AG04450 (cell line): Measurements from ENCODE around the gene CDH4. TPM values are rescaled to one million over a fixed set of nuclear protein-coding genes. Genes with fewer than 3 reads are reported as not detected.

Source experiments
- CTCF ChIA-PET: fragments of 300-600, 350-600 bp; formaldehyde crosslinking; extraction: SDS; loops from one replicate; lab custom pipeline; 2022; ENCODE audit warnings: antibody characterized with exemption, inconsistent platforms; lab: Charles Lee
- POLR2A ChIA-PET: fragments of 350-600 bp; formaldehyde crosslinking; extraction: SDS; loops from one replicate; lab custom pipeline; 2021; ENCODE audit warnings: antibody characterized with exemption, inconsistent platforms; lab: Yijun Ruan, JAX
- DNase-seq: peaks from one replicate; pipeline ENCODE4 v3.0.0-alpha.2; 2011; ENCODE audit warnings: low read depth, low spot score
- H3K27ac ChIP-seq: one replicate; pipeline ENCODE4 v1.5.1; 2012; ENCODE audit warnings: low read depth, low read length, control low read depth
- H3K27me3 ChIP-seq: one replicate; pipeline ENCODE4 v1.6.0; 2012; ENCODE audit warnings: low read length; ENCODE audit not compliant: control insufficient read depth, insufficient read depth
- H3K4me3 ChIP-seq: 2 replicates; pipeline ENCODE4 v1.5.1; 2011; ENCODE audit warnings: mild to moderate bottlenecking, low read depth, low read length, control low read depth
- H3K9me3 ChIP-seq: 2 replicates; pipeline ENCODE4 v1.5.1; 2012; ENCODE audit warnings: low read length; ENCODE audit not compliant: control insufficient read depth, insufficient read depth
- polyA plus RNA-seq: library from polyadenylated mRNA; depleted of rRNA; stranded (reverse); fragments of >200 nt; gene quantifications from 2 replicates; pipeline ENCODE4 v1.2.3, GENCODE V29; 2011
- TF ChIP-seq, protein P1 (sequence below): IDR thresholded peaks from 2 replicates; pipeline ENCODE4 v1.5.1; 2011; ENCODE audit warnings: low read depth, low read length, control low read depth, inconsistent platforms

CDH4 gene
- polyA plus RNA-seq, 1 experiment, result 1.6 TPM

DNA sequence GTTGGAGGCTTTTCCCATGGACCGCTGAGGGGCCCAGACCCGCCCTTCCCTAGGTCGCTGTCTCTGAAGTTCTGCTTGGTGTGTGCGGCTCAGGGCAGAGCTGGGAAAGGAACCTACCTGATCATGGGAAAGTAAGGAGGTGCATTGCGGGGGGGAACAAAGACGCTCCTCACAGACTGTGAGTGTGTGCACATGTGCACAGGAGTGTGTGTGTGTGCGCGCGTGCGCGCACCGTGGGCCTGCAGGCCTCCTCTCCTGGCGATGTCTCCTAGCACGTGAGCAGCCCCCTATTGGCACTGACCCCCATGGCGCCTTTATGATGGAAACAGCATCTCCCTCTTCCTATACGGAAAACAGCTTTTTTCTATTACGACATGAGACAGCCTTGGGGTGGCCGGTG, 589.5 kb downstream of the CDH4 start:
- no peaks in the 10 kb centered on the region for H3K27me3 ChIP-seq
- ChIA-PET CTCF (no interaction called here), POLR2A (no interaction called here)
- no peak overlapping the region for H3K27ac ChIP-seq
- TF ChIP-seq, protein P1, sequence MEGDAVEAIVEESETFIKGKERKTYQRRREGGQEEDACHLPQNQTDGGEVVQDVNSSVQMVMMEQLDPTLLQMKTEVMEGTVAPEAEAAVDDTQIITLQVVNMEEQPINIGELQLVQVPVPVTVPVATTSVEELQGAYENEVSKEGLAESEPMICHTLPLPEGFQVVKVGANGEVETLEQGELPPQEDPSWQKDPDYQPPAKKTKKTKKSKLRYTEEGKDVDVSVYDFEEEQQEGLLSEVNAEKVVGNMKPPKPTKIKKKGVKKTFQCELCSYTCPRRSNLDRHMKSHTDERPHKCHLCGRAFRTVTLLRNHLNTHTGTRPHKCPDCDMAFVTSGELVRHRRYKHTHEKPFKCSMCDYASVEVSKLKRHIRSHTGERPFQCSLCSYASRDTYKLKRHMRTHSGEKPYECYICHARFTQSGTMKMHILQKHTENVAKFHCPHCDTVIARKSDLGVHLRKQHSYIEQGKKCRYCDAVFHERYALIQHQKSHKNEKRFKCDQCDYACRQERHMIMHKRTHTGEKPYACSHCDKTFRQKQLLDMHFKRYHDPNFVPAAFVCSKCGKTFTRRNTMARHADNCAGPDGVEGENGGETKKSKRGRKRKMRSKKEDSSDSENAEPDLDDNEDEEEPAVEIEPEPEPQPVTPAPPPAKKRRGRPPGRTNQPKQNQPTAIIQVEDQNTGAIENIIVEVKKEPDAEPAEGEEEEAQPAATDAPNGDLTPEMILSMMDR, result no peak
- DNase-seq, result no peak
- no peaks in the 10 kb centered on the region; the same call in 1 of the 2 replicates for H3K9me3 ChIP-seq
- no peak overlapping the region for H3K4me3 ChIP-seq

DNA sequence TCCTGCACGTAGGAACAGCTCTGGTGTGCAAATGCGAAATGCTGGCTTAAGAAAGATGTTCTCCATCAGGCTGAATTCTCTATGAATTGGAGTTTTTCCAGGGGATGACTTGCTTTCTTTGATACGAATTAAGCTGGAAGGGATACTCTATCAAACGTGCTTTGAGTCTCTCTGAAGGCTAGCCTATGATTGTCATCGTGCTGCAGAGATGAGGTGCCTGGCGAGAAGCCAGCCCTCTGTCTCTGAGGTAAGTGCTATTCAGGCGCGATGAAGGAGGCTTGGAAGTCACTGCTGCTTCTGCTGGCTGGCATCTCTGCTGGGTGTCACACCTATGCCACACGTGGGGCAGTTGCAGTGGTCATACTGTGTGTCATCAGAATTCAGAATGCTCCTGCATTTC, 589.9 kb downstream of the CDH4 start:
- H3K27me3 ChIP-seq, result no peaks in the 10 kb centered on the region
- no peaks in the 10 kb centered on the region; the same call in 1 of the 2 replicates for H3K9me3 ChIP-seq
- TF ChIP-seq, protein P1, result no peak
- no peak overlapping the region for H3K4me3 ChIP-seq
- ChIA-PET POLR2A (no interaction called here), CTCF (no interaction called here)
- no peak for DNase-seq
- H3K27ac ChIP-seq, result no peak overlapping the region

DNA sequence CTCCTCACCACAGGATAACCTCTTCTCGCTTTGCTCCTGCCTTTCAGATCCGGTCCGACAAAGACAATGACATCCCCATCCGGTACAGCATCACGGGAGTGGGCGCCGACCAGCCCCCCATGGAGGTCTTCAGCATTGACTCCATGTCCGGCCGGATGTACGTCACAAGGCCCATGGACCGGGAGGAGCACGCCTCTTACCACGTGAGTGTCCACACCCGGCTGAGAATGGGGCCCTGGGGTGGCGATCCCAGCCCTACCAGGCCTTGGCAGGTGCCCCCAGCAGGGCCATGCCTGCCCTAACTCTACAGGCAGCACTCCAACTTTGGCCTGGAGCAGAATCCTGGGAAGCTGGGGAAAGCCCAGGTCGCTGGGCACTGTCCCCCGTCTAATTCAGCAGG, 592.6 kb downstream of the CDH4 start:
- TF ChIP-seq, protein P1, result no peak
- no peak overlapping the region for H3K4me3 ChIP-seq
- H3K9me3 ChIP-seq, result peaks cover 10% of the 10 kb centered on the region; the same call in 1 of the 2 replicates
- ChIA-PET CTCF (no interaction called here), POLR2A (no interaction called here)
- no peak overlapping the region for H3K27ac ChIP-seq
- DNase-seq, result no peak
- H3K27me3 ChIP-seq, result no peaks in the 10 kb centered on the region

DNA sequence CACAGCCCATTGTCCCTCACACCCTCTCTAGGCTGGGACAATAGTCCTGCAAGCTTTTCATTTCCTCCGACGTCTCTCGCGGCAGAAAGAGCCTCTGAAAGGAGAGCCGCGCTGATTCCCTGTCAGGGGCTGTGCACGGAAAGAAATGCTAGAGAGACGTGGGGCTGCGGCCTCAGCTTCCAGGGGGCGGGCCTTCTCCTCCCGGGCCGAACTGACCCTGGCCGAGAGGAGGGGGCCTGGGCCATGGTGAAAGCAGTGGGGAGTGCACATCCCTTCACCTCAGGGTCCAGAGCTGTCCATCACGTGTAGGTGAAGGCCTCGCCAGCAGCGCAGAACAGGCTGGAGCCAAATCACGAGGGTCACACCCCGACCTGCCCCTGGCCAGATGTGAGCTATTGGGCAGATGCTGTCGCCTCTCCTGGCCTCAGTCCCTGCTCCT, 593.2 kb downstream of the CDH4 start:
- H3K4me3 ChIP-seq, result no peak overlapping the region
- H3K27ac ChIP-seq, result no peak overlapping the region
- peaks cover 6% of the 10 kb centered on the region for H3K27me3 ChIP-seq
- CTCF ChIA-PET, result no interaction called here
- DNase-seq, result no peak
- peaks cover 10% of the 10 kb centered on the region; the same call in 1 of the 2 replicates for H3K9me3 ChIP-seq
- TF ChIP-seq, protein P1, result no peak
- POLR2A ChIA-PET, result no interaction called here

DNA sequence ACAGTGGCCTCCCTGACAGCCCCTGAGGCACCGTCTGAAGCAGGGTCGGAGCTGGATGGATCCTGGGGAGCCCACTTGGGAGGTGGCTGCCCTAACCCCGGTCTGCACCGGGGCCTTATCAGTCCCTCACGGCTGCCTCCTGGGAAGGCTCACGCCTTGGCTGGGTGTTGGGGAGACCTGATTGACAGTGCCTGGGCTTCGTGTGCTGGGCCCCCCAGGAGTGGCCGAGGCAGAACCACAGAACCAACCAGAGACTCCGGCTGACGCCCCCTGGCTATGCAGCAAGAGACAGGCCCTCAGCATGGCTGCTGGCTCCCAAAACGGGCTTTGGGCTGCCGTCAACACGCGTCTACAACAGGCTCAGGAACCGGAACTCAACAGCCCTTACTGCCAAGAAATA, 594.0 kb downstream of the CDH4 start:
- POLR2A ChIA-PET, result no interaction called here
- DNase-seq, result no peak
- CTCF ChIA-PET, result no interaction called here
- H3K4me3 ChIP-seq, result no peak overlapping the region
- peaks cover 10% of the 10 kb centered on the region for H3K27me3 ChIP-seq
- no peak overlapping the region for H3K27ac ChIP-seq
- TF ChIP-seq, protein P1, result no peak
- H3K9me3 ChIP-seq, result peaks cover 10% of the 10 kb centered on the region; the same call in 1 of the 2 replicates
